A549 (cell line): ENCODE results near the gene TTC39B. TPM values are rescaled to one million over a fixed set of nuclear protein-coding genes. Genes with fewer than 3 reads are reported as not detected.

Experiments
- ATAC-seq, 2 experiments: fragments of 200-7000 bp in 1 of 2; fragments of >200 bp in 1 of 2; cut with Nextera tagmentation in 1 of 2; cut with Tn5 transposase in 1 of 2; 3 replicates each; pipeline versions ENCODE4 v1.8.0 to v1.9.1; 2018 to 2020; ENCODE audit warnings: mild to moderate bottlenecking in 1 of 2, moderate library complexity in 1 of 2
- CTCF ChIA-PET: fragments of 300-600 bp; sonication (Branson Sonifier 250); formaldehyde crosslinking; extraction: SDS; loops from one replicate; lab custom pipeline; 2021; ENCODE audit warnings: antibody characterized with exemption, inconsistent platforms; lab: Yijun Ruan, JAX
- POLR2A ChIA-PET: fragments of 350-600 bp; formaldehyde crosslinking; extraction: SDS; loops from one replicate; lab custom pipeline; 2021; ENCODE audit warnings: antibody characterized with exemption, inconsistent platforms; lab: Yijun Ruan, JAX
- DNase-seq, 2 experiments: peaks; one replicate each; pipeline versions ENCODE4 v3.0.0 to v3.0.0-alpha.2; 2011 to 2016; ENCODE audit warnings: low read depth in 1 of 2, low spot score in 1 of 2
- FAIRE-seq: peaks from 2 replicates; lab custom pipeline; 2011; peaks lifted over from hg19 to GRCh38; lab: Jason Lieb, UNC
- H3K27ac ChIP-seq, 2 experiments: fragments of >200 bp; sonication (Bioruptor Twin); formaldehyde crosslinking; 3 replicates each; pipeline ENCODE4 v1.5.1; 2016 to 2017
- H3K4me1 ChIP-seq: fragments of >200 bp; sonication (Bioruptor Twin); formaldehyde crosslinking; 3 replicates; pipeline ENCODE4 v1.6.1; 2016
- H3K4me2 ChIP-seq: fragments of >200 bp; sonication (Bioruptor Twin); formaldehyde crosslinking; 3 replicates; pipeline ENCODE4 v1.6.1; 2016
- H3K4me3 ChIP-seq: fragments of >200 bp; sonication (Bioruptor Twin); formaldehyde crosslinking; 3 replicates; pipeline ENCODE4 v1.5.1; 2016
- H3K9me3 ChIP-seq: fragments of >200 bp; sonication (Bioruptor Twin); formaldehyde crosslinking; 3 replicates; pipeline ENCODE4 v1.6.1; 2016
- BCL3 ChIP-seq: fragments of >200 bp; sonication (Bioruptor Twin); formaldehyde crosslinking; IDR thresholded peaks from 3 replicates; pipeline ENCODE4 v1.6.1; 2016
- BHLHE40 ChIP-seq: IDR thresholded peaks from 2 replicates; pipeline ENCODE4 v1.6.1; 2012; ENCODE audit warnings: low read depth, low read length, inconsistent platforms
- CBX2 ChIP-seq: fragments of 200-600 bp; sonication (generic); IDR thresholded peaks from 2 replicates; pipeline ENCODE4 v1.6.1; 2016; ENCODE audit warnings: low read depth, mild to moderate bottlenecking, borderline replicate concordance
- CEBPB ChIP-seq, 2 experiments: fragments of >200 bp in 1 of 2; sonication (Bioruptor Twin) in 1 of 2; formaldehyde crosslinking in 1 of 2; IDR thresholded peaks; 2 replicates each; pipeline ENCODE4 v1.6.1; 2012 to 2016
- CTCF ChIP-seq: fragments of >200 bp; sonication (Bioruptor Twin); formaldehyde crosslinking; IDR thresholded peaks from 3 replicates; pipeline ENCODE4 v1.5.1; 2016
- EHMT2 ChIP-seq: fragments of 200-600 bp; sonication (generic); IDR thresholded peaks from 2 replicates; pipeline ENCODE4 v1.6.1; 2016; ENCODE audit warnings: antibody characterized with exemption, low read depth, mild to moderate bottlenecking, moderate library complexity
- FOXS1 ChIP-seq: fragments of 250-450 bp; sonication (Bioruptor Pico); IDR thresholded peaks from 2 replicates; pipeline ENCODE4 v1.5.0; 2020; ENCODE audit warnings: mild to moderate bottlenecking, moderate library complexity
- HOXB13 ChIP-seq: fragments of 250-450 bp; sonication (Bioruptor Pico); IDR thresholded peaks from 2 replicates; pipeline ENCODE4 v1.5.0; 2020; ENCODE audit warnings: low read depth, mild to moderate bottlenecking, moderate library complexity
- HOXB5 ChIP-seq: fragments of 250-450 bp; sonication (Bioruptor Pico); IDR thresholded peaks from 2 replicates; pipeline ENCODE4 v1.5.0; 2020; ENCODE audit warnings: mild to moderate bottlenecking, moderate library complexity
- JUNB ChIP-seq: fragments of >200 bp; sonication (Bioruptor Twin); formaldehyde crosslinking; IDR thresholded peaks from 2 replicates; pipeline ENCODE4 v1.6.1; 2016
- MYC ChIP-seq: IDR thresholded peaks from 2 replicates; pipeline ENCODE4 v1.6.1; 2012; ENCODE audit warnings: mild to moderate bottlenecking, inconsistent platforms, low read length, improper control_type of control experiment, borderline replicate concordance
- NFE2L2 ChIP-seq: fragments of 150-350 bp; conservative IDR thresholded peaks from 2 replicates; pipeline ENCODE4 v1.6.1; 2014; ENCODE audit warnings: low read length
- NR3C1 ChIP-seq: fragments of >200 bp; sonication (Bioruptor Twin); formaldehyde crosslinking; IDR thresholded peaks from 3 replicates; pipeline ENCODE4 v1.6.1; 2017
- POLR2A ChIP-seq: IDR thresholded peaks from 2 replicates; pipeline ENCODE4 v1.6.1; 2012; ENCODE audit warnings: mild to moderate bottlenecking, low read length
- POLR2AphosphoS2 ChIP-seq: conservative IDR thresholded peaks from 2 replicates; pipeline ENCODE4 v1.6.1; 2012; ENCODE audit warnings: low read length, improper control_type of control experiment, inconsistent platforms
- RAD21 ChIP-seq, 2 experiments: fragments of >200 bp in 1 of 2; sonication (Bioruptor Twin) in 1 of 2; formaldehyde crosslinking in 1 of 2; IDR thresholded peaks in 1 of 2; conservative IDR thresholded peaks in 1 of 2; 2 replicates in 1 of 2; 3 replicates in 1 of 2; pipeline ENCODE4 v1.6.1; 2012 to 2018; ENCODE audit warnings: inconsistent platforms in 1 of 2
- REST ChIP-seq: fragments of 200-600 bp; sonication (generic); IDR thresholded peaks from 2 replicates; pipeline ENCODE4 v1.6.1; 2016; ENCODE audit warnings: antibody characterized with exemption, mild to moderate bottlenecking, moderate library complexity
- SMC3 ChIP-seq: fragments of >200 bp; sonication (Bioruptor Twin); formaldehyde crosslinking; IDR thresholded peaks from 3 replicates; pipeline ENCODE4 v1.6.1; 2018; ENCODE audit warnings: inconsistent platforms
- TP53 ChIP-seq: fragments of 250-450 bp; sonication (Bioruptor Pico); IDR thresholded peaks from 2 replicates; pipeline ENCODE4 v1.5.0; 2021; ENCODE audit warnings: mild to moderate bottlenecking, moderate library complexity
- WGBS: methylation state at CpG from one replicate; pipeline ENCODE4 v1.1.6; 2017; ENCODE audit errors: missing lambda C conversion rate; 5-methylcytosine and 5-hydroxymethylcytosine counted together
- polyA plus RNA-seq, 4 experiments: library from polyadenylated mRNA; depleted of rRNA in 3 of 4; stranded (reverse); fragments of >200 nt; fragmentation: RNase III in 1 of 4; extraction: RNeasy Plus Mini Kit Qiagen cat#74134 plus additional on column Dnase treatment in 1 of 4; gene quantifications; 2 replicates in 3 of 4; 3 replicates in 1 of 4; pipeline ENCODE4 v1.2.3, GENCODE V29; 2011 to 2017

The TTC39B gene
- polyA plus RNA-seq, 2 of the 4 experiments (the other 2 are of a cell fraction) = 0.94 to 4.4 TPM

- WGBS = 87% methylated on average over 3 of the region's 3 CpGs
- Histone ChIP-seq H3K4me1 (no peaks in the 10 kb centered on the region), H3K4me2 (no peak overlapping the region), H3K9me3 (no peaks in the 10 kb centered on the region), H3K4me3 (no peak overlapping the region), H3K27ac (no peak overlapping the region)
- ChIA-PET POLR2A (no interaction called here), CTCF (interaction anchor here (1.5 kb wide), 1 partner anchor 11 kb away, joined by 4 read pairs; no protein-coding TSS in a partner anchor)
- no peak for DNase-seq
- TF ChIP-seq HOXB5 (CRISPR knock-in tag) = no peak
- no peak for TF ChIP-seq FOXS1 (CRISPR knock-in tag)
- no peak for TF ChIP-seq TP53 (CRISPR knock-in tag)
- ATAC-seq = no peak
- no peak for FAIRE-seq
Observed at GRCh38 chr9:15280647-15281046, 26.4 kb downstream of the TTC39B start.

GRCh38 chr9:15278839-15279238 lies 28.2 kb downstream of the TTC39B start:
- CTCF ChIA-PET = interaction anchor here (1.0 to 1.1 kb wide), 2 partner anchors 140 to 328 kb away, joined by 3 read pairs; no protein-coding TSS in a partner anchor
- no peaks in the 10 kb centered on the region for H3K9me3 ChIP-seq
- H3K4me1 ChIP-seq = no peaks in the 10 kb centered on the region
- no peak for TF ChIP-seq POLR2A
- TF ChIP-seq JUNB = no peak
- TF ChIP-seq CTCF = no peak
- TF ChIP-seq MYC = no peak
- TF ChIP-seq POLR2AphosphoS2 = no peak
- no peak for TF ChIP-seq NR3C1
- no peak for TF ChIP-seq BCL3
- no peak for TF ChIP-seq SMC3
- no peak for TF ChIP-seq CBX2
- no peak for TF ChIP-seq CEBPB (IDR thresholded peaks at IDR 0.05)
- no peak for TF ChIP-seq REST
- no peak for TF ChIP-seq HOXB13 (CRISPR knock-in tag)
- TF ChIP-seq EHMT2 = no peak
- TF ChIP-seq NFE2L2 = no peak
- no peak for TF ChIP-seq BHLHE40
- TF ChIP-seq, all 56 proteins: peak for 0
- no peak for ATAC-seq
- no peak overlapping the region for H3K4me3 ChIP-seq
- POLR2A ChIA-PET = no interaction called here
- H3K27ac ChIP-seq = no peak overlapping the region
- FAIRE-seq = no peak
- DNase-seq = no peak
- H3K4me2 ChIP-seq = no peak overlapping the region

- Histone ChIP-seq H3K4me1 (no peaks in the 10 kb centered on the region), H3K27ac (no peak overlapping the region), H3K4me2 (no peak overlapping the region), H3K4me3 (no peak overlapping the region), H3K9me3 (no peaks in the 10 kb centered on the region)
- ATAC-seq (no peak; a peak in 1 of 6 replicates), FAIRE-seq (no peak), DNase-seq (no peak)
- WGBS = 10% methylated on average over 2 of the region's 2 CpGs
- TF ChIP-seq RAD21 (conservative IDR thresholded peaks at IDR 0.05 in 1 of 2, IDR thresholded peaks at IDR 0.05 in 1 of 2) = 0 out of 5 replicates have a peak, but pooled peaks of 1 of the 2 experiments have one; percentile 6
- no peak for TF ChIP-seq MYC
- CTCF ChIA-PET = interaction anchor here (0.6 to 2.2 kb wide), 11 partner anchors 10 to 382 kb away, joined by 3 to 10 read pairs (median 4); partner anchors contain the start of gene SNAPC3
- POLR2A ChIA-PET = no interaction called here
Observed at GRCh38 chr9:15278091-15278687, 28.8 kb downstream of the TTC39B start.
